ENCODE results near the gene CCT8. TPM values are rescaled to one million over a fixed set of nuclear protein-coding genes. Genes with fewer than 3 reads are reported as not detected.

CCT8 gene
- total and polyA plus RNA-seq, 2 experiments from 2014 or later: 304 to 329 TPM

GRCh38 chr21:29102791-29103257, 29.4 kb upstream of the CCT8 start (continued):
- TF ChIP-seq ETS1 (IDR thresholded peaks at IDR 0.05) (no peak), REST (IDR thresholded peaks at IDR 0.05; ENCODE audit: unreplicated experiment) (no peak)

GRCh38 chr21:29098156-29098555, 24.7 kb upstream of the CCT8 start:
- no peaks in the 10 kb centered on the region for H3K36me3 ChIP-seq (ENCODE audit: insufficient read depth)
- H3K27me3 ChIP-seq (ENCODE audit: insufficient read depth): no peaks in the 10 kb centered on the region
- no peak overlapping the region for H3K27ac ChIP-seq (ENCODE audit: low read depth)
- no peak overlapping the region for H3K4me3 Mint-ChIP-seq
- no peaks in the 10 kb centered on the region; the same call in 1 of the 2 replicates for H3K4me1 ChIP-seq (ENCODE audit: insufficient read depth)
- ATAC-seq (no peak), DNase-seq (ENCODE audit: low spot score) (no peak)
- no peaks in the 10 kb centered on the region for H3K9me2 ChIP-seq (ENCODE audit: insufficient read depth)
- H3K4me3 ChIP-seq: no peak overlapping the region
- no peaks in the 10 kb centered on the region for H3K79me2 ChIP-seq (replicated peaks; ENCODE audit: insufficient read depth)
- no peak overlapping the region for H2AFZ ChIP-seq
- H3F3A ChIP-seq (replicated peaks; ENCODE audit: low read depth): no peaks in the 10 kb centered on the region
- H3K27ac Mint-ChIP-seq: no peak overlapping the region
- peaks cover 2% of the 10 kb centered on the region for H3K27me3 Mint-ChIP-seq (ENCODE audit: insufficient read depth, low read depth, poor library complexity)
- peaks cover 7% of the 10 kb centered on the region for H3K4me1 Mint-ChIP-seq
- no peak overlapping the region for H3K4me2 ChIP-seq
- no peaks in the 10 kb centered on the region for H3K36me3 Mint-ChIP-seq (ENCODE audit: low read depth)
- no peaks in the 10 kb centered on the region for H3K9me3 Mint-ChIP-seq
- no peaks in the 10 kb centered on the region for H4K20me1 ChIP-seq (replicated peaks; ENCODE audit: insufficient read depth)
- TF ChIP-seq EZH2phosphoT487 (IDR thresholded peaks at IDR 0.05; ENCODE audit: unreplicated experiment) (no peak), ETS1 (IDR thresholded peaks at IDR 0.05) (no peak), EZH2 (IDR thresholded peaks at IDR 0.05; ENCODE audit: low read depth, unreplicated experiment) (no peak), POLR2AphosphoS5 (IDR thresholded peaks at IDR 0.05; ENCODE audit: low read depth) (no peak), ZNF114 (CRISPR knock-in tag; IDR thresholded peaks at IDR 0.05) (no peak), JUNB (IDR thresholded peaks at IDR 0.05; ENCODE audit: unreplicated experiment) (no peak), STAT1 (IDR thresholded peaks at IDR 0.05; ENCODE audit: unreplicated experiment) (no peak), CREB1 (CRISPR knock-in tag; IDR thresholded peaks at IDR 0.05; ENCODE audit: low read depth) (no peak), NANOG (IDR thresholded peaks at IDR 0.05; ENCODE audit: borderline replicate concordance) (no peak)
- TF ChIP-seq, protein P1, sequence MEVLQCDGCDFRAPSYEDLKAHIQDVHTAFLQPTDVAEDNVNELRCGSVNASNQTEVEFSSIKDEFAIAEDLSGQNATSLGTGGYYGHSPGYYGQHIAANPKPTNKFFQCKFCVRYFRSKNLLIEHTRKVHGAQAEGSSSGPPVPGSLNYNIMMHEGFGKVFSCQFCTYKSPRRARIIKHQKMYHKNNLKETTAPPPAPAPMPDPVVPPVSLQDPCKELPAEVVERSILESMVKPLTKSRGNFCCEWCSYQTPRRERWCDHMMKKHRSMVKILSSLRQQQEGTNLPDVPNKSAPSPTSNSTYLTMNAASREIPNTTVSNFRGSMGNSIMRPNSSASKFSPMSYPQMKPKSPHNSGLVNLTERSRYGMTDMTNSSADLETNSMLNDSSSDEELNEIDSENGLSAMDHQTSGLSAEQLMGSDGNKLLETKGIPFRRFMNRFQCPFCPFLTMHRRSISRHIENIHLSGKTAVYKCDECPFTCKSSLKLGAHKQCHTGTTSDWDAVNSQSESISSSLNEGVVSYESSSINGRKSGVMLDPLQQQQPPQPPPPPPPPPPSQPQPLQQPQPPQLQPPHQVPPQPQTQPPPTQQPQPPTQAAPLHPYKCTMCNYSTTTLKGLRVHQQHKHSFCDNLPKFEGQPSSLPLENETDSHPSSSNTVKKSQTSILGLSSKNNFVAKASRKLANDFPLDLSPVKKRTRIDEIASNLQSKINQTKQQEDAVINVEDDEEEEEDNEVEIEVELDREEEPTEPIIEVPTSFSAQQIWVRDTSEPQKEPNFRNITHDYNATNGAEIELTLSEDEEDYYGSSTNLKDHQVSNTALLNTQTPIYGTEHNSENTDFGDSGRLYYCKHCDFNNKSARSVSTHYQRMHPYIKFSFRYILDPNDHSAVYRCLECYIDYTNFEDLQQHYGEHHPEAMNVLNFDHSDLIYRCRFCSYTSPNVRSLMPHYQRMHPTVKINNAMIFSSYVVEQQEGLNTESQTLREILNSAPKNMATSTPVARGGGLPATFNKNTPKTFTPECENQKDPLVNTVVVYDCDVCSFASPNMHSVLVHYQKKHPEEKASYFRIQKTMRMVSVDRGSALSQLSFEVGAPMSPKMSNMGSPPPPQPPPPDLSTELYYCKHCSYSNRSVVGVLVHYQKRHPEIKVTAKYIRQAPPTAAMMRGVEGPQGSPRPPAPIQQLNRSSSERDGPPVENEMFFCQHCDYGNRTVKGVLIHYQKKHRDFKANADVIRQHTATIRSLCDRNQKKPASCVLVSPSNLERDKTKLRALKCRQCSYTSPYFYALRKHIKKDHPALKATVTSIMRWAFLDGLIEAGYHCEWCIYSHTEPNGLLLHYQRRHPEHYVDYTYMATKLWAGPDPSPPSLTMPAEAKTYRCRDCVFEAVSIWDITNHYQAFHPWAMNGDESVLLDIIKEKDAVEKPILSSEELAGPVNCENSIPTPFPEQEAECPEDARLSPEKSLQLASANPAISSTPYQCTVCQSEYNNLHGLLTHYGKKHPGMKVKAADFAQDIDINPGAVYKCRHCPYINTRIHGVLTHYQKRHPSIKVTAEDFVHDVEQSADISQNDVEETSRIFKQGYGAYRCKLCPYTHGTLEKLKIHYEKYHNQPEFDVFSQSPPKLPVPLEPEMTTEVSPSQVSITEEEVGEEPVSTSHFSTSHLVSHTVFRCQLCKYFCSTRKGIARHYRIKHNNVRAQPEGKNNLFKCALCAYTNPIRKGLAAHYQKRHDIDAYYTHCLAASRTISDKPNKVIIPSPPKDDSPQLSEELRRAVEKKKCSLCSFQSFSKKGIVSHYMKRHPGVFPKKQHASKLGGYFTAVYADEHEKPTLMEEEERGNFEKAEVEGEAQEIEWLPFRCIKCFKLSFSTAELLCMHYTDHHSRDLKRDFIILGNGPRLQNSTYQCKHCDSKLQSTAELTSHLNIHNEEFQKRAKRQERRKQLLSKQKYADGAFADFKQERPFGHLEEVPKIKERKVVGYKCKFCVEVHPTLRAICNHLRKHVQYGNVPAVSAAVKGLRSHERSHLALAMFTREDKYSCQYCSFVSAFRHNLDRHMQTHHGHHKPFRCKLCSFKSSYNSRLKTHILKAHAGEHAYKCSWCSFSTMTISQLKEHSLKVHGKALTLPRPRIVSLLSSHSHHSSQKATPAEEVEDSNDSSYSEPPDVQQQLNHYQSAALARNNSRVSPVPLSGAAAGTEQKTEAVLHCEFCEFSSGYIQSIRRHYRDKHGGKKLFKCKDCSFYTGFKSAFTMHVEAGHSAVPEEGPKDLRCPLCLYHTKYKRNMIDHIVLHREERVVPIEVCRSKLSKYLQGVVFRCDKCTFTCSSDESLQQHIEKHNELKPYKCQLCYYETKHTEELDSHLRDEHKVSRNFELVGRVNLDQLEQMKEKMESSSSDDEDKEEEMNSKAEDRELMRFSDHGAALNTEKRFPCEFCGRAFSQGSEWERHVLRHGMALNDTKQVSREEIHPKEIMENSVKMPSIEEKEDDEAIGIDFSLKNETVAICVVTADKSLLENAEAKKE (CRISPR knock-in tag; IDR thresholded peaks at IDR 0.05): no peak
- TF ChIP-seq, protein P2, sequence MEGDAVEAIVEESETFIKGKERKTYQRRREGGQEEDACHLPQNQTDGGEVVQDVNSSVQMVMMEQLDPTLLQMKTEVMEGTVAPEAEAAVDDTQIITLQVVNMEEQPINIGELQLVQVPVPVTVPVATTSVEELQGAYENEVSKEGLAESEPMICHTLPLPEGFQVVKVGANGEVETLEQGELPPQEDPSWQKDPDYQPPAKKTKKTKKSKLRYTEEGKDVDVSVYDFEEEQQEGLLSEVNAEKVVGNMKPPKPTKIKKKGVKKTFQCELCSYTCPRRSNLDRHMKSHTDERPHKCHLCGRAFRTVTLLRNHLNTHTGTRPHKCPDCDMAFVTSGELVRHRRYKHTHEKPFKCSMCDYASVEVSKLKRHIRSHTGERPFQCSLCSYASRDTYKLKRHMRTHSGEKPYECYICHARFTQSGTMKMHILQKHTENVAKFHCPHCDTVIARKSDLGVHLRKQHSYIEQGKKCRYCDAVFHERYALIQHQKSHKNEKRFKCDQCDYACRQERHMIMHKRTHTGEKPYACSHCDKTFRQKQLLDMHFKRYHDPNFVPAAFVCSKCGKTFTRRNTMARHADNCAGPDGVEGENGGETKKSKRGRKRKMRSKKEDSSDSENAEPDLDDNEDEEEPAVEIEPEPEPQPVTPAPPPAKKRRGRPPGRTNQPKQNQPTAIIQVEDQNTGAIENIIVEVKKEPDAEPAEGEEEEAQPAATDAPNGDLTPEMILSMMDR (conservative IDR thresholded peaks at IDR 0.05; ENCODE audit: low read depth in 2 of 2): no peak
